ENCODE measurements around the gene MAX. TPM values are rescaled to one million over a fixed set of nuclear protein-coding genes. Genes with fewer than 3 reads are reported as not detected.

Gene MAX
- total and polyA plus RNA-seq, 9 of the 15 experiments (the other 6 are each of a cell fraction or from before 2014, with no cell fraction given): 15.4 to 96.5 (median 51.6) TPM

GRCh38 chr14:65102441-65103149, at the start of gene MAX (continued):
- TF ChIP-seq ASH1L (IDR thresholded peaks at IDR 0.05; ENCODE audit: borderline replicate concordance, low read depth, partially characterized antibody) (no peak), THAP7 (CRISPR knock-in tag; IDR thresholded peaks at IDR 0.05) (no peak), FOXM1 (IDR thresholded peaks at IDR 0.05; ENCODE audit: low read depth) (no peak), FOXM1 (CRISPR knock-in tag; IDR thresholded peaks at IDR 0.05; ENCODE audit: low read depth) (no peak), ATF7 (IDR thresholded peaks at IDR 0.05) (no peak), RBM34 (IDR thresholded peaks at IDR 0.05; ENCODE audit: borderline replicate concordance, insufficient read depth, low read length) (no peak), FOXK2 (conservative IDR thresholded peaks at IDR 0.05 in 1 of 2, IDR thresholded peaks at IDR 0.05 in 1 of 2; ENCODE audit: low read depth in 2 of 2) (peak; percentile 86 to 92), THRA (IDR thresholded peaks at IDR 0.05) (no peak), HMGN3 (IDR thresholded peaks at IDR 0.05; ENCODE audit: borderline replicate concordance, extremely low read depth, insufficient read length, low read depth, low read length) (no peak), NCOR1 (IDR thresholded peaks at IDR 0.05) (peak; percentile 16; the same call in 1 of the 2 replicates), ZKSCAN3 (CRISPR knock-in tag; IDR thresholded peaks at IDR 0.05) (no peak), EGR1 (conservative IDR thresholded peaks at IDR 0.05) (peak; percentile 66), MEF2D (tag; conservative IDR thresholded peaks at IDR 0.05; ENCODE audit: low read depth) (no peak), DACH1 (IDR thresholded peaks at IDR 0.05; ENCODE audit: partially characterized antibody) (no peak), HDAC8 (tag; IDR thresholded peaks at IDR 0.05) (no peak), ZFP30 (CRISPR knock-in tag; IDR thresholded peaks at IDR 0.05; ENCODE audit: borderline replicate concordance) (no peak)

All from K562 (cell line).